ENCODE measurements around the gene TP73. TPM values are rescaled to one million over a fixed set of nuclear protein-coding genes. Genes with fewer than 3 reads are reported as not detected.

The TP73 gene
- total RNA-seq, 3 donors from 2014 or later, result 0.12 to 0.63 (median 0.51) TPM

DNA sequence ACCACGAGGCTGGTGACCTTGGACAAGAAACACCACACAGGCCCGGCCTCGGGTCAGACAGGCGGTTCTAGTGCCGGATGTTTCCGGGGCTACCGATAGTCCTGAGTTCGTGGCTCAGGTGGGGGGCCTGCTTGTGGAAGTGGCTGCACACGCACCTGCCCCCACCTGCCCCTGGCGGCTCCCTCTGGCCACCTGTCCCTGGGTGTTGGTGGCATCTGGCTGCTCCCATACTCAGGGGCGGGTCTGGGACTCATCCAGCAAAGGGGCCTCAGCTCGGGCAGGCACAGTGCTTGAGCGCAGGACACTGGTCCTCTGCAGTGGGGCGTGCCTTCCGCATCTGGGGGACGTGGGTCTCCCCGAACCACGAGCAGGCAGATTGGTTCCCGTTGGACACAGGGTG lies 33.6 kb downstream of the TP73 start:
- no peaks in the 10 kb centered on the region for H3K9me3 ChIP-seq
- H3K4me1 ChIP-seq (ENCODE audit: low read depth), result peaks cover 2% of the 10 kb centered on the region
- no peak for DNase-seq
- no peak overlapping the region for H3K4me3 ChIP-seq
- intact Hi-C loops (cut with DNase I, micrococcal nuclease), result no loop called here
- no peak for ATAC-seq
- TF ChIP-seq, protein P1, sequence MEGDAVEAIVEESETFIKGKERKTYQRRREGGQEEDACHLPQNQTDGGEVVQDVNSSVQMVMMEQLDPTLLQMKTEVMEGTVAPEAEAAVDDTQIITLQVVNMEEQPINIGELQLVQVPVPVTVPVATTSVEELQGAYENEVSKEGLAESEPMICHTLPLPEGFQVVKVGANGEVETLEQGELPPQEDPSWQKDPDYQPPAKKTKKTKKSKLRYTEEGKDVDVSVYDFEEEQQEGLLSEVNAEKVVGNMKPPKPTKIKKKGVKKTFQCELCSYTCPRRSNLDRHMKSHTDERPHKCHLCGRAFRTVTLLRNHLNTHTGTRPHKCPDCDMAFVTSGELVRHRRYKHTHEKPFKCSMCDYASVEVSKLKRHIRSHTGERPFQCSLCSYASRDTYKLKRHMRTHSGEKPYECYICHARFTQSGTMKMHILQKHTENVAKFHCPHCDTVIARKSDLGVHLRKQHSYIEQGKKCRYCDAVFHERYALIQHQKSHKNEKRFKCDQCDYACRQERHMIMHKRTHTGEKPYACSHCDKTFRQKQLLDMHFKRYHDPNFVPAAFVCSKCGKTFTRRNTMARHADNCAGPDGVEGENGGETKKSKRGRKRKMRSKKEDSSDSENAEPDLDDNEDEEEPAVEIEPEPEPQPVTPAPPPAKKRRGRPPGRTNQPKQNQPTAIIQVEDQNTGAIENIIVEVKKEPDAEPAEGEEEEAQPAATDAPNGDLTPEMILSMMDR (IDR thresholded peaks at IDR 0.05), result no peak
- no peaks in the 10 kb centered on the region for H3K36me3 ChIP-seq (ENCODE audit: low read depth)

DNA sequence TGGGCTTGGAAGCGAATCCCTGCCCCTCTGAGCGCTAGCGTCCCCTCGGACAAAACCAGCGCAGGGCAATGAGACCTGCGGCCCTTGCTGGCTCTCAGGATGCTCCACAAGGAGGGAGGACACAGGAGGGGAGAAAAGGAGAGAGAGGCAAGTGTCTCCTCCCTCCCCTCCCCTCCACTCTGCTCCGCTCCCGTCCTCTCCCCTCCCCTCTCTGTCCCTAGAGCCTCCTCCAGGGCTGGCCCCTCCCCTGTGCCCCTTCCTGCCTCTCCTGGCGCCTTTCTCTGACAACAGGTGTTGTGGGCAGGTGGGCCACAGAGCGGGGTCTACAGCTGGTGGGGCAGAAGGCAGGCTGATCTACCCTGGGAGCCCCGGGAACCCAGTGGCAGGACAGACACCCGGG lies 35.2 kb downstream of the TP73 start:
- ATAC-seq, result no peak
- H3K4me3 ChIP-seq, result no peak overlapping the region
- H3K9me3 ChIP-seq, result no peaks in the 10 kb centered on the region
- no peaks in the 10 kb centered on the region for H3K36me3 ChIP-seq (ENCODE audit: low read depth)
- peaks cover 2% of the 10 kb centered on the region for H3K4me1 ChIP-seq (ENCODE audit: low read depth)
- TF ChIP-seq, protein P1 (IDR thresholded peaks at IDR 0.05), result no peak
- DNase-seq, result no peak
- intact Hi-C loops (cut with DNase I, micrococcal nuclease), result no loop called here

DNA sequence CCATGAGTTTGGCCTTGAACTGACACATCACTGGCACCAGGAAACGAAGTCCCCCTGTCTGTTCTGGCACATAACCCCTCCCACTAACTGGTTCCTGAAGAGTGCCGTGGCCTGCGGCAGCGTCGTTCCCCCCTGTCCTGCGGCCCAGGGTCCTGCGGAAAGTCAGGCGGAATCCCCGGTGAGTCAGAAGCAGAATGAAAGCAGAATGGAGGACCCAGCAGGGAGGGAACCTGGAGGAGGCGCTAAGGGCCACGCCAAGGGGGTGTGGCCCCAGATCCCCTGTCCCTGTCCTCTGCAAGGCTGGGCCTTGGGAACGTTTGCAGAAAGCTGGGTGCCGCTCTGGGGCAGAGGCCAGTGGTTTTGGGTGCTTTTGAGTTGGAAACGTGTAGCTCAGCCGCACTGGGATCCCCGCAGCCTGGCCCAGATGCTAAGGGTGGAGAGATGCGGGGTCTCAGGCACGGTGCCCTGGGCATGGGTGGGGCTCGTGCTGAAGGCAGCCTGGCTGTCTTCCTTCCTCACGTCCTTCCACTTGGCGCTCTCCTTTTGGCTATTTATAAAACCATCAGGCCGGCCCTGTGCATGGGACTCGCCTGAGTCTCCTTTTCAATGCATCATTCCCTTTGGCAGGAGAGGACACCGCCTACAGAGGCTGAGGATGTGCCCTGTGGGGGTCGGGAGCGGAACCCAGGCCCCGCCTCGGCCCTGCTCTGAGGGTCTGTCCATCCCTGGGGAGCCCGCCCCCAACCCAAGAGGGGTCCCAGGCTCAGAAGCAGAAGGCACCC lies 36.2 kb downstream of the TP73 start:
- TF ChIP-seq, protein P1 (IDR thresholded peaks at IDR 0.05), result no peak
- H3K9me3 ChIP-seq, result no peaks in the 10 kb centered on the region
- no peaks in the 10 kb centered on the region for H3K36me3 ChIP-seq (ENCODE audit: low read depth)
- no peak for DNase-seq
- peaks cover 2% of the 10 kb centered on the region for H3K4me1 ChIP-seq (ENCODE audit: low read depth)
- intact Hi-C loops (cut with DNase I, micrococcal nuclease), result no loop called here
- no peak for ATAC-seq
- no peak overlapping the region for H3K4me3 ChIP-seq

GRCh38 chr1:3689138-3689750 lies 36.9 kb downstream of the TP73 start:
- H3K4me3 ChIP-seq, result no peak overlapping the region
- H3K4me1 ChIP-seq (ENCODE audit: low read depth), result peaks cover 1% of the 10 kb centered on the region
- no peak for ATAC-seq
- no peaks in the 10 kb centered on the region for H3K36me3 ChIP-seq (ENCODE audit: low read depth)
- DNase-seq, result no peak
- no peaks in the 10 kb centered on the region for H3K9me3 ChIP-seq
- intact Hi-C loops (cut with DNase I, micrococcal nuclease), result no loop called here
- TF ChIP-seq, protein P1 (IDR thresholded peaks at IDR 0.05), result no peak

- ATAC-seq, result no peak
- TF ChIP-seq, protein P1 (IDR thresholded peaks at IDR 0.05), result no peak
- no peaks in the 10 kb centered on the region for H3K36me3 ChIP-seq (ENCODE audit: low read depth)
- no peak overlapping the region for H3K4me3 ChIP-seq
- H3K9me3 ChIP-seq, result no peaks in the 10 kb centered on the region
- intact Hi-C loops (cut with DNase I, micrococcal nuclease), result no loop called here
- no peaks in the 10 kb centered on the region for H3K4me1 ChIP-seq (ENCODE audit: low read depth)
- no peak for DNase-seq
Observed at GRCh38 chr1:3690282-3691065, 38.2 kb downstream of the TP73 start.
